OCI-LY7 (cell line): ENCODE measurements around the gene SCAF8. TPM values are rescaled to one million over a fixed set of nuclear protein-coding genes. Genes with fewer than 3 reads are reported as not detected.

Experiments used
- BruUV-seq: library from RNA; stranded (reverse); fragments of 400-500 nt; replicated peaks from 2 replicates; lab custom pipeline; 2021; lab: Mats Ljungman, UMichigan
- CTCF ChIA-PET: fragments of 300-600 bp; sonication (Branson Sonifier 250); formaldehyde crosslinking; loops from one replicate; lab custom pipeline; 2022; ENCODE audit warnings: antibody characterized with exemption; ENCODE audit not compliant: unreplicated experiment; lab: Charles Lee
- POLR2A ChIA-PET: fragments of 300-600 bp; sonication (Branson Sonifier 250); formaldehyde crosslinking; loops from one replicate; lab custom pipeline; 2022; ENCODE audit warnings: antibody characterized with exemption; lab: Charles Lee
- DNase-seq: peaks from one replicate; pipeline ENCODE4 v3.0.0-alpha.2; 2015; ENCODE audit warnings: low spot score
- H2AFZ ChIP-seq: fragments of 200-600 bp; sonication (generic), shearing (Covaris generic); 2 replicates; pipeline ENCODE4 v1.6.1; 2014; ENCODE audit warnings: mild to moderate bottlenecking, antibody characterized with exemption, low read length, moderate library complexity
- H3K27ac ChIP-seq: fragments of 200-600 bp; sonication (generic); 2 replicates; pipeline ENCODE4 v1.5.1; 2014; ENCODE audit warnings: mixed run types, low read depth, mild to moderate bottlenecking, moderate library complexity, low read length, inconsistent platforms; ENCODE audit not compliant: poor library complexity, severe bottlenecking
- H3K36me3 ChIP-seq: fragments of 200-600 bp; sonication (generic); 2 replicates; pipeline ENCODE4 v1.6.1; 2014; ENCODE audit warnings: mild to moderate bottlenecking, antibody characterized with exemption, low read length, moderate library complexity, mixed read lengths; ENCODE audit not compliant: insufficient read depth
- H3K4me1 ChIP-seq: fragments of 200-600 bp; sonication (generic); 2 replicates; pipeline ENCODE4 v1.5.1; 2014; ENCODE audit warnings: mild to moderate bottlenecking, low read length; ENCODE audit not compliant: insufficient read depth, poor library complexity, severe bottlenecking
- H3K4me2 ChIP-seq: fragments of 200-600 bp; sonication (generic); 2 replicates; pipeline ENCODE4 v1.6.1; 2014; ENCODE audit warnings: mild to moderate bottlenecking, low read length
- H3K4me3 ChIP-seq: fragments of 200-600 bp; sonication (generic); 2 replicates; pipeline ENCODE4 v1.5.1; 2014; ENCODE audit warnings: mild to moderate bottlenecking, low read depth, low read length; ENCODE audit not compliant: poor library complexity, severe bottlenecking
- H3K79me2 ChIP-seq: fragments of 200-600 bp; sonication (generic); 2 replicates; pipeline ENCODE4 v1.6.1; 2016; ENCODE audit warnings: low read depth, mild to moderate bottlenecking, low read length, moderate library complexity, mixed read lengths; ENCODE audit not compliant: insufficient read depth
- H3K9me2 ChIP-seq: fragments of 200-600 bp; sonication (generic); 2 replicates; pipeline ENCODE4 v1.6.1; 2016; ENCODE audit warnings: mild to moderate bottlenecking, low read length, mixed read lengths; ENCODE audit not compliant: insufficient read depth
- H3K9me3 ChIP-seq: fragments of 200-600 bp; sonication (generic); 2 replicates; pipeline ENCODE4 v1.6.1; 2014; ENCODE audit warnings: mild to moderate bottlenecking, mixed run types, low read length, mixed read lengths
- H4K20me1 ChIP-seq: fragments of 200-600 bp; sonication (generic); 2 replicates; pipeline ENCODE4 v1.6.1; 2014; ENCODE audit warnings: mild to moderate bottlenecking, antibody characterized with exemption, low read length, moderate library complexity, mixed read lengths; ENCODE audit not compliant: insufficient read depth
- EZH2phosphoT487 ChIP-seq: fragments of 200-600 bp; sonication (generic); IDR thresholded peaks from 2 replicates; pipeline ENCODE4 v1.6.1; 2018; ENCODE audit warnings: low read depth, borderline replicate concordance, mild to moderate bottlenecking, mixed run types, antibody characterized with exemption, low read length, moderate library complexity, mixed read lengths
- intact Hi-C: fragments of 100-400 bp; cut with micrococcal nuclease; formaldehyde crosslinking; loops from one replicate; pipeline ENCODE4 v1.10.0; 2022; ENCODE audit not compliant: unreplicated experiment
- total RNA-seq, 2 experiments: library from RNA; depleted of rRNA in 1 of 2; stranded (reverse); fragments of >200 nt in 1 of 2; shearing (Covaris generic) in 1 of 2; gene quantifications; 2 replicates each; pipeline ENCODE4 v1.2.3, GENCODE V29; 2014 to 2022
- TF ChIP-seq, protein P1 (sequence below): fragments of 200-600 bp; sonication (generic); conservative IDR thresholded peaks from 2 replicates; pipeline ENCODE4 v1.5.1; 2014; ENCODE audit warnings: mild to moderate bottlenecking, antibody characterized with exemption, low read length, moderate library complexity, mixed read lengths

Gene SCAF8
- total RNA-seq, 2 experiments from 2014 or later: 25.8 to 47.0 TPM

DNA sequence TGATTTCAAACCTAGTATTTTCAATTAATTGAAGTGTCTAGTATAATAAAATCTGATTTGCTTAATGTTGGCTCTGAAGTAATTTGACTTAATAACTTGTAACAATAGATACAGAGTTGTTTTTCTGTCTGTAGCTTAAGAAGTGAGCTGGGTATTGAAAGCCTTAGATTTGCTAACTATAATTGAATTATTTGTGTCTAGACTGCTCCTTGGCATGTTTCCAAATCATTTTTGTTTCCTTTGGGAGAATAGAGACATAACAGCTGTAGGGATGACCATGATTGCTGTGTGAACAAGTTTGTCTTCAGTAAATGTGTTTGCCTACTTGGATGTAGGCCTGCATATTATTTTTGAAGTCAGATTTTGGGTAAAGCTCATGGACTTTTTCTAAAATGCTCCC lies 115.4 kb downstream of the SCAF8 start:
- no peak overlapping the region for H2AFZ ChIP-seq
- no peak overlapping the region for H3K27ac ChIP-seq
- POLR2A ChIA-PET: interaction anchor here (0.5 to 1.3 kb wide), 4 partner anchors 10 to 130 kb away, joined by 3 read pairs; no protein-coding TSS in a partner anchor
- no peaks in the 10 kb centered on the region for H3K9me3 ChIP-seq
- H3K4me2 ChIP-seq: no peak overlapping the region
- TF ChIP-seq, protein P1, sequence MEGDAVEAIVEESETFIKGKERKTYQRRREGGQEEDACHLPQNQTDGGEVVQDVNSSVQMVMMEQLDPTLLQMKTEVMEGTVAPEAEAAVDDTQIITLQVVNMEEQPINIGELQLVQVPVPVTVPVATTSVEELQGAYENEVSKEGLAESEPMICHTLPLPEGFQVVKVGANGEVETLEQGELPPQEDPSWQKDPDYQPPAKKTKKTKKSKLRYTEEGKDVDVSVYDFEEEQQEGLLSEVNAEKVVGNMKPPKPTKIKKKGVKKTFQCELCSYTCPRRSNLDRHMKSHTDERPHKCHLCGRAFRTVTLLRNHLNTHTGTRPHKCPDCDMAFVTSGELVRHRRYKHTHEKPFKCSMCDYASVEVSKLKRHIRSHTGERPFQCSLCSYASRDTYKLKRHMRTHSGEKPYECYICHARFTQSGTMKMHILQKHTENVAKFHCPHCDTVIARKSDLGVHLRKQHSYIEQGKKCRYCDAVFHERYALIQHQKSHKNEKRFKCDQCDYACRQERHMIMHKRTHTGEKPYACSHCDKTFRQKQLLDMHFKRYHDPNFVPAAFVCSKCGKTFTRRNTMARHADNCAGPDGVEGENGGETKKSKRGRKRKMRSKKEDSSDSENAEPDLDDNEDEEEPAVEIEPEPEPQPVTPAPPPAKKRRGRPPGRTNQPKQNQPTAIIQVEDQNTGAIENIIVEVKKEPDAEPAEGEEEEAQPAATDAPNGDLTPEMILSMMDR: no peak
- no peak for TF ChIP-seq EZH2phosphoT487
- H3K36me3 ChIP-seq: peaks cover 4% of the 10 kb centered on the region
- intact Hi-C loops: no loop called here
- no peaks in the 10 kb centered on the region for H3K9me2 ChIP-seq
- H4K20me1 ChIP-seq: no peaks in the 10 kb centered on the region
- H3K79me2 ChIP-seq: peaks cover 11% of the 10 kb centered on the region; the same call in 1 of the 2 replicates
- CTCF ChIA-PET: no interaction called here
- no peaks in the 10 kb centered on the region for H3K4me1 ChIP-seq
- DNase-seq: no peak
- BruUV-seq: no TSS peak
- H3K4me3 ChIP-seq: no peak overlapping the region

- DNase-seq: no peak
- intact Hi-C loops: no loop called here
- H3K36me3 ChIP-seq: peaks cover 4% of the 10 kb centered on the region
- no peaks in the 10 kb centered on the region for H4K20me1 ChIP-seq
- peaks cover 7% of the 10 kb centered on the region; the same call in 1 of the 2 replicates for H3K79me2 ChIP-seq
- no peaks in the 10 kb centered on the region for H3K4me1 ChIP-seq
- H3K4me3 ChIP-seq: no peak overlapping the region
- POLR2A ChIA-PET: interaction anchor here (0.7 to 1.3 kb wide), 2 partner anchors 13 to 23 kb away, joined by 3 read pairs; no protein-coding TSS in a partner anchor
- no TSS peak for BruUV-seq
- no peaks in the 10 kb centered on the region for H3K9me2 ChIP-seq
- CTCF ChIA-PET: no interaction called here
- no peak overlapping the region for H3K4me2 ChIP-seq
- H3K27ac ChIP-seq: no peak overlapping the region
- no peaks in the 10 kb centered on the region for H3K9me3 ChIP-seq
- H2AFZ ChIP-seq: no peak overlapping the region
- no peak for TF ChIP-seq EZH2phosphoT487
- TF ChIP-seq, protein P1: no peak
These were observed 116.3 kb downstream of the SCAF8 start for GRCh38 chr6:154849475-154849874.

DNA sequence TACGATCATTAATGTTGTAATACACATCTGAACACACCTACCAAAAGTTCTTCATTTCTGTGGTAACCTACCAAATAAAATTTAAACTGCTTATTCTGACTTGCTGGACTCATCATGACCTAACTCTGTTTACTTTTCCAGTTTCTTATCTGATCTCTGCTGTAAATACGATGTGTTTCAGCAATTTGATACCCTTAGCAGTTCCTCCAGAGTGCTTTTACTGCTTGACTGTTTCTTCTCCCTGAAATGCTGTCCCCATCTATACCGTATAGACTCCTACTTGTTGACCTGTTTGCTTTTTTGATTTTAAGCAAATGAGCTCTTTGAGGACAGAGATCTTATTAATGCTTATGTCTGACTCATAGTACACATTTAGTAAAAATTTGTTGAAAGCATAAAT lies 119.5 kb downstream of the SCAF8 start:
- Histone ChIP-seq H3K36me3 (peaks cover 9% of the 10 kb centered on the region), H4K20me1 (no peaks in the 10 kb centered on the region), H3K4me3 (no peak overlapping the region), H2AFZ (no peak overlapping the region), H3K9me3 (no peaks in the 10 kb centered on the region), H3K27ac (no peak overlapping the region), H3K4me2 (no peak overlapping the region), H3K4me1 (no peaks in the 10 kb centered on the region), H3K9me2 (no peaks in the 10 kb centered on the region), H3K79me2 (peaks cover 7% of the 10 kb centered on the region; the same call in 1 of the 2 replicates)
- ChIA-PET POLR2A (interaction anchor here (0.6 to 2.2 kb wide), 2 partner anchors 9 to 1427 kb away, joined by 3 to 13 read pairs; no protein-coding TSS in a partner anchor), CTCF (no interaction called here)
- no TSS peak for BruUV-seq
- intact Hi-C loops: no loop called here
- TF ChIP-seq EZH2phosphoT487: no peak
- TF ChIP-seq, protein P1: no peak
- no peak for DNase-seq
